Right lung (tissue), 5 donors: Measurements from ENCODE around the gene SLC4A4. TPM values are rescaled to one million over a fixed set of nuclear protein-coding genes. Genes with fewer than 3 reads are reported as not detected.

Source experiments
- DNase-seq, 2 donors: peaks; one replicate each; pipeline ENCODE4 v3.0.0-alpha.2; 2013
- polyA plus RNA-seq, 5 donors: library from polyadenylated mRNA; unstranded; fragments of 120-200 nt; gene quantifications; one replicate each; pipeline versions ENCODE4 v1.2.1 to v1.2.3, GENCODE V29; 2013; ENCODE audit warnings: inconsistent platforms in 1 of 5, low replicate concordance in 1 of 5; ENCODE audit not compliant: insufficient read length in 5 of 5, insufficient read depth in 1 of 5

Gene SLC4A4
- polyA plus RNA-seq, 5 donors = 28.9 to 49.2 (median 45.7) TPM

- no peak for DNase-seq
These were observed 129.4 kb downstream of the SLC4A4 start for GRCh38 chr4:71468116-71468710.

- DNase-seq = no peak
These were observed 130.7 kb downstream of the SLC4A4 start for GRCh38 chr4:71469541-71469940.

GRCh38 chr4:71470524-71470923 lies 131.7 kb downstream of the SLC4A4 start:
- DNase-seq = no peak

GRCh38 chr4:71472946-71473345 lies 134.1 kb downstream of the SLC4A4 start:
- DNase-seq = no peak

- DNase-seq = no peak
These were observed 134.9 kb downstream of the SLC4A4 start for GRCh38 chr4:71473541-71474240.

- no peak for DNase-seq
These were observed 135.9 kb downstream of the SLC4A4 start for GRCh38 chr4:71474731-71475130.

- no peak for DNase-seq
These were observed 137.4 kb downstream of the SLC4A4 start for GRCh38 chr4:71476240-71476639.

GRCh38 chr4:71486550-71487343 lies 147.9 kb downstream of the SLC4A4 start:
- no peak for DNase-seq

GRCh38 chr4:71487344-71487920 lies 148.6 kb downstream of the SLC4A4 start:
- peak in 1 of 2 donors; percentile 36 for DNase-seq

- no peak for DNase-seq
These were observed 155.7 kb downstream of the SLC4A4 start for GRCh38 chr4:71494539-71494938.

GRCh38 chr4:71495454-71495853 lies 156.6 kb downstream of the SLC4A4 start:
- DNase-seq = no peak

GRCh38 chr4:71497078-71497477 lies 158.3 kb downstream of the SLC4A4 start:
- no peak for DNase-seq

GRCh38 chr4:71498002-71498401 lies 159.2 kb downstream of the SLC4A4 start:
- DNase-seq = peak; percentile 78 to 82

GRCh38 chr4:71498625-71499024 lies 159.8 kb downstream of the SLC4A4 start:
- no peak for DNase-seq

GRCh38 chr4:71501992-71502391 lies 163.2 kb downstream of the SLC4A4 start:
- DNase-seq = no peak

- DNase-seq = no peak
These were observed 179.6 kb downstream of the SLC4A4 start for GRCh38 chr4:71518283-71518989.

GRCh38 chr4:71520308-71520707 lies 181.5 kb downstream of the SLC4A4 start:
- DNase-seq = no peak

- no peak for DNase-seq
These were observed 182.0 kb downstream of the SLC4A4 start for GRCh38 chr4:71520850-71521249.

- no peak for DNase-seq
These were observed 185.9 kb downstream of the SLC4A4 start for GRCh38 chr4:71524756-71525155.

GRCh38 chr4:71526637-71527406 lies 188.0 kb downstream of the SLC4A4 start:
- no peak for DNase-seq

GRCh38 chr4:71532407-71532806 lies 193.6 kb downstream of the SLC4A4 start:
- DNase-seq = no peak
